ENCODE measurements around the gene EXOC3L1.

DNA sequence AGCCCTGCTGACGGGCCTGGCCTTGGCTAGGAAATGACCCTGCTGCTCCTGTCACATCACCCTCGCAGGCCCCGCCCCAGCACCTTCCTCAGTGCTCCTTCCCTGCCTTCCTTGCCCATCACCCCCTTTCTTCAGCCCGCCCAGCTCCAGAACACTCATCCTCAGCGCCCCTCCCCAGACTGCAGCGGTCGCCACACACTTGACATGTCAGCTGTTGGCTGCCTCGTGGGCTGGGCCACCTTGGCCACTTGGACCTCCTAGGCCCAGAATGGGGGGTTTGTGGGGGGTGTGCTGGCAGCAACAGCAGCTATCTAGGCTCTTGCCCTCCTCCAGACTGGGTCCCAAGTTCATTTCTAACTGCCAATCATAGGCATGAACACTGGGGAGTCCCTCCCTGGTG is 19.6 kb upstream of the EXOC3L1 start:
- TF ChIP-seq, protein P1, sequence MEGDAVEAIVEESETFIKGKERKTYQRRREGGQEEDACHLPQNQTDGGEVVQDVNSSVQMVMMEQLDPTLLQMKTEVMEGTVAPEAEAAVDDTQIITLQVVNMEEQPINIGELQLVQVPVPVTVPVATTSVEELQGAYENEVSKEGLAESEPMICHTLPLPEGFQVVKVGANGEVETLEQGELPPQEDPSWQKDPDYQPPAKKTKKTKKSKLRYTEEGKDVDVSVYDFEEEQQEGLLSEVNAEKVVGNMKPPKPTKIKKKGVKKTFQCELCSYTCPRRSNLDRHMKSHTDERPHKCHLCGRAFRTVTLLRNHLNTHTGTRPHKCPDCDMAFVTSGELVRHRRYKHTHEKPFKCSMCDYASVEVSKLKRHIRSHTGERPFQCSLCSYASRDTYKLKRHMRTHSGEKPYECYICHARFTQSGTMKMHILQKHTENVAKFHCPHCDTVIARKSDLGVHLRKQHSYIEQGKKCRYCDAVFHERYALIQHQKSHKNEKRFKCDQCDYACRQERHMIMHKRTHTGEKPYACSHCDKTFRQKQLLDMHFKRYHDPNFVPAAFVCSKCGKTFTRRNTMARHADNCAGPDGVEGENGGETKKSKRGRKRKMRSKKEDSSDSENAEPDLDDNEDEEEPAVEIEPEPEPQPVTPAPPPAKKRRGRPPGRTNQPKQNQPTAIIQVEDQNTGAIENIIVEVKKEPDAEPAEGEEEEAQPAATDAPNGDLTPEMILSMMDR (conservative IDR thresholded peaks at IDR 0.05; ENCODE audit: low read length) = no peak
- TF ChIP-seq EZH2phosphoT487 (IDR thresholded peaks at IDR 0.05; ENCODE audit: borderline replicate concordance, low read depth, low read length) = no peak

All from OCI-LY7 (cell line).